GM04504 (cell line): ENCODE data around the gene SAMMSON.

Experiments used
- DNase-seq: peaks from one replicate; pipeline ENCODE4 v3.0.0-alpha.2; 2012; ENCODE audit warnings: low read depth

The SAMMSON gene

DNA sequence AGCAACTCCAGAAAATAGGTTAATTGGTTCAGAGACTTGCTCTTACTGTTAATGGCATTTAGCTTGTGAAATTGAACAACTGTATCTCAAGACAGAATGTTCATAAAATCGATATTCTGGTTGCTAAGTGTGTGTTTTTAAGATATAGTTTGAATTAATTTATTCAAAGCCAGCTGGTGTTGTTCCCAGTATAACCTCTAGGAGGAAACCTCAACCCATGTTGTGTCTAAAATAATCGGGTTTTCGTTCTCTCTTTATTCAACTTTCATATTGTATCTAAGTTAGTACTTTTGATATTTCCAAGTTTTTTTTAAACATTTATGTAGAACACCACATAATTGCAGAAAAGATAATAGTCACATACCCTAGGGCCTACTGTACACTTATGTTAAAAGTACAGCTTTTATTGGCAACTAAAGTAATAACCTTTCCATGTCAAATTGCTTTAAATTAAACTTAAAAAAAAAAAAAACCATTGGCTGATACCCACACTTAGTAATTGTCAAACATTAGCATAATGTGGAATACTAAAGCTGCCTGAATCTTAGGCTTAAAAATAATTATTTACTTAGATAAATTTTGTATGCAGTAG lies 90.9 kb downstream of the SAMMSON start:
- no peak for DNase-seq

DNA sequence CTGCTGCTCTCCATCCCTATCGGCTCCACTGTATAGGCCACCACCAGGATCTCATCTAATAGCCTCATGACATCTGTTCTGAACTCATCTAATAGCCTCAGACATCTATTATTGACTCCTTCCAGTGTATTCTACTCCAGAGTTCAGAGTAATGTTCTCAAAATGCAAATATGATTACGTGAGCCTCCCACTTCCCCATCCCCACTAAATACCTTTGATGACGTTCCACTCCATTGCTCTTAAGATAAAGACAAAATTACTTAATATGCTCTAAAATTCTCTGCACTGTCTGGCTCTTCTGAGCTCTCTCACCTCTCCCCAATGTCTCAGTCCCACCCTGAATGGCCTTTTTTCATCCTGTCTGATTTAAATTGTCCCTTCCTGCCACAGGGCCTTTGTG lies 94.7 kb downstream of the SAMMSON start:
- DNase-seq, result no peak

DNA sequence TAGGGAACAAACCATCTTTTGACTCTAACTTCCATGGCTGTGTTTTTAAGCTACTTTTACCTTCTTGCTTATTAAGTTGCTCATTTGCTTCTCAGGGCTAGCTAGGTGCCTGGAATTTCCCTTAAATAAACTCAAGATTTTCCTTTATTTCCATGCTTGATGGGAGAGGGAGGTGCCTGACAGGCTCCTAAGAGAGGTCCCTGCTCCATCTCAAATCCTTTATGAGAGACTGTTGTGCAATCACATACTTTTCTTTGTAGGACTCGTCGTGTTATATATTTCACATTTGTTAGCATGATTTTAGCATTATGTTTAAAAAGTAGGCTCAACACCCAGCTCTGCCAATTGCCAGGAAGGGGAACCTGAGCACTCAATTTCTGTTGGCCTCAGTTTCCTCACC lies 95.7 kb downstream of the SAMMSON start:
- DNase-seq, result no peak

DNA sequence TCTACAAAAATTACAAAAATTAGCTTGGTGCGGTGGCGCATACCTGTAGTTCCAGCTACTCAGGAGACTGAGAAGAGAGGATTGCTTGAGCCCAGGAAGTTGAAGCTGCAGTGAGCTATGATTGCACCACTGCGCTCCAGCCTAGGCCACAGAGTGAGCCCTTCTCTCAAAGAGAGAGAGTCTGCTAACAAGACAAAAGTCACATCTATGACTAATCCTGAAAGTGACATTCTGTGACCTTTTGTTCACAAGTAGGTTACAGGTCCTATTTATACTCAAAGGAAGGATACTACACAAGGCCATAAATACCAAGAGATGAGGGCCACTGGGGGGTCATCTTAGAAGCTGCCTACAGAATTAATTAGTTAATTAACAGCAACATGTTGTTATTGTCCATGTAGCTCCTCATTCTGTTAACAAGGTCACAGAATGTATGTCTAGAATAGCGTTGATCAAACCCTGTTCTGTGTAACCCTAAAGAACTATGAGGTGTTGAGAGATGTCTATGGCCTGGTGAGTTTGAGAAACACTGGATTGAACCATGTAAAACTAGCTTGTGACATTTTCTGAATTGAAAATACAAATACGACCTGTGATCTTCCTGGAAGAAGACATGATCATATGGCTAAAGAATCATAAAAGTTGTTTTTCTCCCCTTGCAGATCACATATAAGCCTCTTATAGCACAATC lies 97.0 kb downstream of the SAMMSON start:
- DNase-seq, result no peak

DNA sequence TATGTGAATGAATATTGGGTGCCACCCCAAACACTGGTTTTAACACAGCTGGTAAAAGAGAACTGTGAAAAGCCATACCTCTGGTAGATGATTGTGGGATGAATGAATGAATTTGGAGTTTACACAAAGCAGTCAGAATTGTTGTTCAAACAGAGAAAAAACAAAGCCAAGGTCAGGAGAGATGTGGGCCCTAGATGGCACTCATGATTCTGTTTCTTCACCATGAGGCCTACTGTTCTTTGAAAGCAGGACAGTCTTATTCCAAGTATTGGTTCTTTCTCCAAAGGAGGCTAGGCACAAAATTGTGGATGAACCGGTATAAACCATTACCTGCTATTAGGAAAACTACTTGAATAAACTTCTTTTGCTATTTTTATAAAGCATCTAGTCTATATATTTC lies 97.6 kb downstream of the SAMMSON start:
- no peak for DNase-seq

DNA sequence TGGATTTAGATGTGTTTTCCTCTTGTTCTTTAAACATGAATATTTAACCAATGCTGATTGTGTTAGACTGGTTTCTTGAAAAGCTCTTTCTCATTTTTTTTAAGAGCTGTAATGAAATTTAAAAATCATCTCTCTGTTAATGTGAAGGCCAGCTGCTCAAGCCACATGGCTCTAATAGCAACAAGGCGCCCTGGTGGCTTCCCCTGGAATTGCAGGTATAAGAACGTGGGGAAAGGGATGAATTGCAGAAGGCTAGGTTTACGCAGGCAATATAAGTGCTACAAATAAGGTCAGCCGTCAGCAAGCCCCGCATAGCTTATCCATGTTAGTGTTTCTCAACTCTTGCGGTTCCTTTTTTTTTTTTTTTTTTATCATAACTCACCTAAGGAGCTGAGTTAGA lies 108.5 kb downstream of the SAMMSON start:
- DNase-seq, result no peak

DNA sequence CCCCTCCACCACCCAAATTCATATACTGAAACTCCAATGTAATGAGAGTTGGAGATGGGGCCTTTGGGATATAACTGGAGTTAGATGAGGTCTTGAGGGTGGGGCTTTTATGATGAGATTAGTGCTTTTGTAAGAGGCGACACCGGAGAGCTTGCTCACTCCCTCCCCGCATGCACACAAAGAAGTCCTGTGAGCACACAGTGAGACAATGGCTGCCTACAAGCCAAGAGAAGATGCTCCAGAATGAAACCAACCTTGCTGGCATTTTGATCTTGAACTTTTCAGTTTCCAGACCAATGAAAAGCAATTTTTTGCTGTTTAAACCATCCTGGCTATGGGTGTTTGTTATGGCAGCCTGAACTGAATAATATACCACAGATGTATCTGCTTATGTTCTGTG lies 109.0 kb downstream of the SAMMSON start:
- DNase-seq, result no peak

DNA sequence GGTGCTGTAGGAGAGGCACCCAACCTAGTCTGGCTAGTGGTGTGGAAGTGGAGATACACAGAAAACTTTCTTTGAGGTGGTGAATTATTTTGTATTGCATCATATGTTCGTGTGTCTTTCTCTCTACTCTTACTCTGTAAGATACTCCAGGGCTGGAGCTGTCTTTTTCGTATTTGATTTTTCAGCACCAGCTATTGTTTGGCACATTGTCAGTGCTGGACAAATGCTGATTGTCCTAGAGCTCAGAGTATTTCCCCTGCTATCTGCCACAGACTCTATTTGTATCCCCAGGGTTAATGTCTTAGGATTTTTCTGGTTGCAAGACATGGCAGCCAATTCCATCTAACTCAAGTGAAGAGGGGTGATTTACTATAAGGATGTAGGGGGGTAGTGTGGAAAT lies 110.5 kb downstream of the SAMMSON start:
- no peak for DNase-seq

DNA sequence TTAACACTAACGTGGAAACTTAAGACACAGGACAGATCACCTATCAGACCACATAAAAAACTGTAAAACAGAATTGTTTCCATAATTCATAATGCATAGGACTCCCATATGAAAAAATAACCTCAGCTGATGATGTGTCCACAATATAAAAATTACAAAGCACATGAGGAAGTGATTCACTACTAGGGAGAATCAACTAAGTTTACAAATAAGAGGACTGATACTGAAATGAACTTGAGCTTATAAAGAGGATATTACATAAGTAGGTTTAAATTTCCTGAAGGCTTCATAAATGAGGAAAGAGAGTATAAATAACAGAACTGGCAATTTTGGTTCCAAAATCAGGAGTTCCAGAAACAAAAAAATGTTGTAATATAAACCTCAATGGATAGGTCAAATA lies 111.9 kb downstream of the SAMMSON start:
- DNase-seq, result no peak

DNA sequence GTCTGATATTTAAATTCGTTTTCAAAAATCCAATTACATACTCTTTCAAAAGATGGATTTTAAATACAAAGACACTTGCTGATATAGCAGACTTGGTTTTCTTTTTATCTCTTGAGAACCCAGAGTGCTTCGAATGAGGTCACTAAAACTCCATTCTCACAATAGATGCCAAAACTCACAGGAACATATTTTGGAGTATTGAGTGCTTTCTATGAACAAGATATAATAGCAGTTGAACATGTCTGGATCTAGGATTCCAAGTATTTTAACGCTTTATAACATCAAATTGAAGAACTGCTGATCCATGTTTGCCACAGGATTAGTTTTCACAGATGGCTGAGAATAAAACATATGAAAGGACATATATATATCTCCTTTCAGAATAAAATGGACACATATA lies 113.2 kb downstream of the SAMMSON start:
- no peak for DNase-seq

GRCh38 chr3:70114431-70114830 lies 114.9 kb downstream of the SAMMSON start:
- DNase-seq, result no peak

DNA sequence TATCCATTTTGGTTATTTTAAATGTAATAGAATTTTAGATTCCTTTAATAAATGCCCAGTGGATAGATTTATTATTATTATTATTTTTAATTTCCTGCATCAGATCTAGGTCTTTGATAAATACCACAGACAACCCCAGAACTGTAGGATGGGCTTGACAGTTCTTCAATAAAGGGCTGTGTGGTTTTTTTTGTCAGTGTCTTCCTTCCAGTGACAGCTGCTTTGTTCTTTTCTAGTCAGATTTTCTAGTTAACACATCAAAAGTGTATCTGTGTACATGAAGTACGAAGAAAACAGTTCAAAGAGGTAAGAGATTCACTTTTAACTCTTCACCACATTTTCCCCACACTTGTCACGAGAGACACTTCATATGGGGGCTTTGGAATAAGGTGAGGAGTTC lies 120.3 kb downstream of the SAMMSON start:
- no peak for DNase-seq
